GM21528 (cell line): ENCODE results near the gene CDKAL1.

Experiments
- ATAC-seq: cut with Tn5 transposase; IDR thresholded peaks from one replicate; pipeline ENCODE4 v1.9.1; 2021; ENCODE audit warnings: mild to moderate bottlenecking, moderate library complexity; ENCODE audit not compliant: unreplicated experiment, low FRiP score

Gene CDKAL1

DNA sequence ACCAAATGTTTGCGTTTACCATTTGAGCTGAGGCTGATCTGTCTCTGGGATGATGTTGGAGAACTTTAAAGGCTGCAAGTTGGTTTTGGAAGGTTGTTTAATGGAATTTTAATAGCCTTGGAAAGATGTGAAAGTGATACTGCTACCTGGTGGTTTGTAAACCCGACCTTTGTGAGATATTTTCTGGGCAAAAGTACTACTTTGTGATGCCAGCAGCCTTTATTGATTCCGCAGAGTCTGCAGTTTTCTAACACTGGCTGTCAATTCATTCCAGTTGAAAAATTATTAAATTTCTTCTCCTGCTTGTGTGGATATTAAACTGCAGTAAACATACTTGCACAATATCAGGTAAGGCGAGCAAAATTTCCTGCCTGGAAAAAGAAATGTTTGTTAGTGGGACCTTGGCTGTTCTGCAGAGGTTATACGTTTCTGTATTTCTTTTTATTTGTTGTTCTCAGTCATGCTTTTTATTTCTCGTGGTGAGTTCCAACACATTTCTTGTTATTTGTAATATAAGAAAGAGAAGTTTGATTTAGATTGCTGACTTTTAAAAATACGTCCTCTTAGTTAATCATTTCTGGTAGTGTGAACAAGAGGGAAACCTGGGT, 322.5 kb downstream of the CDKAL1 start:
- ATAC-seq, result no peak

- no peak for ATAC-seq
These were observed 327.2 kb downstream of the CDKAL1 start for GRCh38 chr6:20861481-20861880.

- ATAC-seq, result no peak
These were observed 331.8 kb downstream of the CDKAL1 start for GRCh38 chr6:20866036-20866435.

GRCh38 chr6:20866935-20867703, 332.9 kb downstream of the CDKAL1 start:
- no peak for ATAC-seq

DNA sequence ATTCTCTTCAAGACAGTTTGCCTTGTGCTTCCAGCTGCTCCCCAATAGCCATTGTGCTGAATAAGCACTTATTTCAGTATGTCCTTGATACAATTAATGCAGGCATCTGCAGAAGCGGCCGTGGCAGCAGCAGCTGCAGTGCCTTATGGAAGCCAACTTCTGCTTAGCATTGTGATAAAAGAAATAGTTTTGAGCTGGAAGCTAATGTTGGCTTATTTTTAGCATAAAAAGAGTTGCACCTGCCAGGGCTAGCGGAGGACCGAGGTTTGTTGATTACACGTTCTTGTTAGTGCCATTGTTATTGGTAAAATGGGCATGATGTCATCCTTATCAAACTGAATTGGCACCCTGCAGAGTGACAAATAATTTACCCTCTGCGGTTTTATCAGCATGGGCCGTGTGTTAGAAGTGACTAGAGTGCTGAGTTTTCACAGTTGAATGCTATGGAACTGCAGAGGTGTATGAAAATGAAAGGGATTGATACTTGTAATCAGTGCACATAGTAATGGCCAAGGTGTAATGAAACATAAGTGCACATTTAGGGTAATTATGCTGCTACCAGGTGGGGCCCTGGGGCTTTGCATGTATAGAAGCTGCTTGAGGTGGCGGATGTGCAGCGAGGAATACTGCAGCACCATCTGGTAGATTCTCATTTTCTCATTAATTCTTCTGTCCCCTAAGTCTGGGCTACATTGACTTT, 334.3 kb downstream of the CDKAL1 start:
- no peak for ATAC-seq

- no peak for ATAC-seq
These were observed 335.8 kb downstream of the CDKAL1 start for GRCh38 chr6:20870021-20870420.

- ATAC-seq, result no peak
These were observed 336.2 kb downstream of the CDKAL1 start for GRCh38 chr6:20870493-20870892.

GRCh38 chr6:20873425-20874190, 339.4 kb downstream of the CDKAL1 start:
- no peak for ATAC-seq

DNA sequence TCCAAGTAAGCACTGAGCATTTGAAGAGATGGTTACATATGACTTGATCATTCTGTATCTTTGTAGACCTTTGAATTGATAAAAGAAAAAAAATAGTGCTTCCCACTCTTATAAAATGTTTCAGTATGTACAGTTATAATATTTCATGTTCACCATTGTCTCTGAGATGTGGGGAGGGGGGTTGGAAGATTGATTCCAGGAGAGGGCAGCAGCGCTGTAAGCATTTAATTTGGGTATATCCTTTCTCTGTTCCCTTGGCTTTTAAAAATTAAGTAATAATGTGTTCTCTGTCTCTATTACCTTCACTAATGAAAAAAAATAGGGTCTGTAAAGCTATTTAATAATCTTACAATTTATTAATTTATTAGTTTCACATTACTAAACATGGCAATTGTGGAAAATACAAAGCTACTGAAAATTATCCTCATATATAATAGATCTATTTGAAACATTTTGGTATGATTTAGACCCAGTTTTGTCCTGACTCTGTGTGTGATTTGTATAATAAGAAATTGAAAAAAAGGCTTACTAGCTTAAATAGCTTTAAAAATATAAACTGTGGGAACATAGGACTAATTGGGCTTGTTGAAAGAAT, 341.2 kb downstream of the CDKAL1 start:
- ATAC-seq, result no peak

DNA sequence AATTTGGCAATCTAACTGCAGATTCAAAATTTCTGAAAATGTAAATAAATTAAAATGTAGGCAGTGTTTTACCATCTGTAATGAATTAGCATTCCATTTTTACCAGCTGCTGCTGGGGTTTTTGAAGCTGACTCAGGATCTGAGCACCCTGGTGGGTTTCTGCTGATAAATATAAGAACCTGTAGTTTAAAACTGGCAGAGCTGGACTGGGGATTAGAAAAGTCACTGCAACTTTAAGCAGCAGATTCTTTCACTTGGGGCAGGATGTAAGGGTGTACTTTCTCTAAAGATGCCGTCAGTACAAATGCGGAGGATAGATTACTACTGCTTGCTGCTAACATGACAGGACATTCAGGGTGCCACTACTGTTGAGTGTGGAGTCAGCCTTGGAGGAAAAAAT, 341.8 kb downstream of the CDKAL1 start:
- no peak for ATAC-seq

- no peak for ATAC-seq
These were observed 342.3 kb downstream of the CDKAL1 start for GRCh38 chr6:20876561-20876960.

GRCh38 chr6:20877008-20877937, 343.0 kb downstream of the CDKAL1 start:
- ATAC-seq, result peak; percentile 98

DNA sequence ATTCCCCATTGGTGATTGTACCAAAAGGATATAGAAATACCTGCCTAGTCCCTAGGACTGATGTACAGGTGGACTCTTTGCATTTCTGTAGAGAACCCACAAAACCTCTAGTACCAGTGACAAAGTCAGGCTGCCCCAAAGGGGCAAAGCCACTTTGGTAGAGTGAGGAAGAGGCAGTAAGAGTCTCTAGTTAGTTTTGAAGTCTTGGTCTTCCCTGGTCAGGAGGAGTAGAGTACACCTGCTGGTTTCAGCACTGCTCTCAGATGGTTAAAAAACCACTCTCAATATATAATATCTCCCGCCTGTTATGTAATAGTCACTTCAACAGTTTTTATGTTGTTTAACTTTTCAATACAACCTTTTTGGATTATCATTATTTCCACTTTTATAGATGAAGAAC, 344.9 kb downstream of the CDKAL1 start:
- ATAC-seq, result no peak

- no peak for ATAC-seq
These were observed 345.3 kb downstream of the CDKAL1 start for GRCh38 chr6:20879526-20879925.

- no peak for ATAC-seq
These were observed 347.1 kb downstream of the CDKAL1 start for GRCh38 chr6:20881365-20881764.

GRCh38 chr6:20882014-20882413, 347.8 kb downstream of the CDKAL1 start:
- no peak for ATAC-seq

DNA sequence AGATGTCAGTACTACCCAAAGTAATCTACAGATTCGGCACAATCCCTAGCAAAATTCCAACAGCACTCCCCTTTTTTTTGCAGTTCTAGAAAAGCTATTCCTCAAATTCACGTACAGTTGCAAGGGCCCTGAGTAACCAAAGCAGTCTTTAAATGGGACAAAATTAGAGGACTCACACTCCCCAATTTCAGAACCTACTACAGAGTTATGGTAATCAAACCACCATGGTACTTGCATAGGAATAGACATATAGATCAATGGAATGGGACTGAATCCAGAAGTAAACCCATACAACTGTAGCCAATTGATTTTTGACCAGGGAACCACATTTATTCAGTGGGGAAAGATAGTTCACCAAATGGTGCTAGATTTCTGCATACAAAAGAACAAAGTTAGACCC, 350.8 kb downstream of the CDKAL1 start:
- no peak for ATAC-seq

DNA sequence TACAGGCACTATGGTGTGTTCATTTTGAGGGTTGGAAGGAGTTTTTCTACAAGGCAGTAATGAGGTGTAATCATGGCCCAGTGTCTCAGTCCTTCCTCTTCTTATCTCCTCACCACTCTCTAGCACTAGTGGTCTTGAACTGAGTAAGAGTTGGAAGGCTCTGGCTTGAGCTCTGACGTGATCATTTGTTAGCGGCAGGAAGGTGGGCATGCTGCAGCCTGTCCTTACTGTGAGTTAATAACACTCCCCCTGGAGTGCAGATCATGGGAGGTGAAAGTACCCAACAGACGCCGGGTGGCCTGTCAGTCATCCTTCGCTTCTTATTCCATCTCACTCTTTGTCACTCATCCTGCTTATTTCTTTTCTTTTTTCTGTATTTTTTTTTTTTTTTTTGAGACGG, 356.9 kb downstream of the CDKAL1 start:
- no peak for ATAC-seq

DNA sequence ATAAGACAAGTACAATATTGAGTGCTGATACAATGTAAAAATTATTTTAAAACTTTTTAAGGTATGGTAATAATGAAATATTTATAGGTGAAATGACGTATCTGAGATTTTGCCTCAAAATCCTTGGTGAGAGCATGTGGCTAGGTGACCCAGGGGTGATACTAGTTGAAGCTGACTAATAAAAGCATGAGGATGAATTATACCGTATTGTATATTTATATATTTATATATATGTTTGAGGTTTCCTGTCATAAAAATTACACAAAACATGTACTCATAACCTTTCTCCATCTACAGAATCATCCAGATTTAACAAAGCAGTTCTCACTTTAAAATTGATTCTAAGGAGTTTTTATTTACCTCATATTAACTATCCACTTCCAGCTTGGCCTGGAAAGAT, 358.1 kb downstream of the CDKAL1 start:
- no peak for ATAC-seq

DNA sequence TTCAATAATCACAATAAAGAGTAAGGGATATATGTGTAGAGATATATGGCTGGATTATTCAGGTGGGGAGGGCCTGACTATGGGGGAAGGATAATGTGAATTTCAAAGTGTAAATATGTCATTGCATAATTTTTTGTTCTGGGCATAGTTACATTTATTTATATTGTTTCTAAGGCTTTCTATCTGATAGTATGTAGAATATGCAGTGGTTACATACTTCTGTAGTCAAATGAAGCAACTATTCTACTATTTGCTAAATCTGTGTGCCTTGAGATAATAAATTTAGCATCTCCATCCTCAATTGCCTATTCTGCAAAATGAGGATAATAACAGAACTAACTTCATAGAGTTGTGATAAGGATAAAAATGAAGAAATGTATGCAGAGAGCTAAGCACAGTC, 359.2 kb downstream of the CDKAL1 start:
- ATAC-seq, result no peak
